ENCODE data around the gene ERG. TPM values are rescaled to one million over a fixed set of nuclear protein-coding genes. Genes with fewer than 3 reads are reported as not detected.

Gene ERG
- total and polyA plus RNA-seq, 9 of the 15 experiments (the other 6 are each of a cell fraction or from before 2014, with no cell fraction given), result 0.06 TPM; not detected in 8

DNA sequence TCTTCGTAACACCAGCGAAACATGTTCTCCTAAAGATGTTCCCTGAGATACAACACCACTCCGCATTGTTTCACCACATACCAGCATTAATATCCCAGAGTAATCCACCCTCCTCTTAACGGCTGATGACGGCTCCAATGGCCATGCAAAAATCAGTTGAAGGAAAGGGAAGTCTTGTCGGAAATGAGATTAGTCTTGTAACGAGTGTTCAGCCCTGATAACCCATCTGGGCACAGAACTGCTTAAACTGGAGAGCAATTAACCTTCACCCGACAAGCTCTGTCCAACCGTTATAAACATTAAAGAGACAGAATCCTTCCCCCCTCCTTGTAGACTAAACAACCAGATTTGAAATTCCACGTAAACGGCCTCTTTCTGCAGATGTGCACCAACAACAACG is 21.9 kb downstream of the ERG start (continued):
- TF ChIP-seq, protein P1, sequence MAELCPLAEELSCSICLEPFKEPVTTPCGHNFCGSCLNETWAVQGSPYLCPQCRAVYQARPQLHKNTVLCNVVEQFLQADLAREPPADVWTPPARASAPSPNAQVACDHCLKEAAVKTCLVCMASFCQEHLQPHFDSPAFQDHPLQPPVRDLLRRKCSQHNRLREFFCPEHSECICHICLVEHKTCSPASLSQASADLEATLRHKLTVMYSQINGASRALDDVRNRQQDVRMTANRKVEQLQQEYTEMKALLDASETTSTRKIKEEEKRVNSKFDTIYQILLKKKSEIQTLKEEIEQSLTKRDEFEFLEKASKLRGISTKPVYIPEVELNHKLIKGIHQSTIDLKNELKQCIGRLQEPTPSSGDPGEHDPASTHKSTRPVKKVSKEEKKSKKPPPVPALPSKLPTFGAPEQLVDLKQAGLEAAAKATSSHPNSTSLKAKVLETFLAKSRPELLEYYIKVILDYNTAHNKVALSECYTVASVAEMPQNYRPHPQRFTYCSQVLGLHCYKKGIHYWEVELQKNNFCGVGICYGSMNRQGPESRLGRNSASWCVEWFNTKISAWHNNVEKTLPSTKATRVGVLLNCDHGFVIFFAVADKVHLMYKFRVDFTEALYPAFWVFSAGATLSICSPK (IDR thresholded peaks at IDR 0.05; ENCODE audit: borderline replicate concordance), result no peak
- TF ChIP-seq, protein P2, sequence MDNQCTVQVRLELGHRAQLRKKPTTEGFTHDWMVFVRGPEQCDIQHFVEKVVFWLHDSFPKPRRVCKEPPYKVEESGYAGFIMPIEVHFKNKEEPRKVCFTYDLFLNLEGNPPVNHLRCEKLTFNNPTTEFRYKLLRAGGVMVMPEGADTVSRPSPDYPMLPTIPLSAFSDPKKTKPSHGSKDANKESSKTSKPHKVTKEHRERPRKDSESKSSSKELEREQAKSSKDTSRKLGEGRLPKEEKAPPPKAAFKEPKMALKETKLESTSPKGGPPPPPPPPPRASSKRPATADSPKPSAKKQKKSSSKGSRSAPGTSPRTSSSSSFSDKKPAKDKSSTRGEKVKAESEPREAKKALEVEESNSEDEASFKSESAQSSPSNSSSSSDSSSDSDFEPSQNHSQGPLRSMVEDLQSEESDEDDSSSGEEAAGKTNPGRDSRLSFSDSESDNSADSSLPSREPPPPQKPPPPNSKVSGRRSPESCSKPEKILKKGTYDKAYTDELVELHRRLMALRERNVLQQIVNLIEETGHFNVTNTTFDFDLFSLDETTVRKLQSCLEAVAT (IDR thresholded peaks at IDR 0.05), result no peak
- TF ChIP-seq, protein P3, sequence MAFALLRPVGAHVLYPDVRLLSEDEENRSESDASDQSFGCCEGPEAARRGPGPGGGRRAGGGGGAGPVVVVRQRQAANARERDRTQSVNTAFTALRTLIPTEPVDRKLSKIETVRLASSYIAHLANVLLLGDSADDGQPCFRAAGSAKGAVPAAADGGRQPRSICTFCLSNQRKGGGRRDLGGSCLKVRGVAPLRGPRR (CRISPR knock-in tag; IDR thresholded peaks at IDR 0.05), result no peak
- TF ChIP-seq NONO (IDR thresholded peaks at IDR 0.05; ENCODE audit: low read depth in 2 of 2, low read length in 1 of 2) (no peak), GATA2 (CRISPR knock-in tag; IDR thresholded peaks at IDR 0.05) (peak; percentile 70), DACH1 (IDR thresholded peaks at IDR 0.05; ENCODE audit: partially characterized antibody) (no peak), MYNN (IDR thresholded peaks at IDR 0.05) (no peak; the same call in 1 of the 2 replicates), MYNN (CRISPR knock-in tag; IDR thresholded peaks at IDR 0.05) (no peak), NR2F6 (CRISPR knock-in tag; IDR thresholded peaks at IDR 0.05) (no peak), ZNF124 (CRISPR knock-in tag; IDR thresholded peaks at IDR 0.05) (no peak)
- TF ChIP-seq, protein P4, sequence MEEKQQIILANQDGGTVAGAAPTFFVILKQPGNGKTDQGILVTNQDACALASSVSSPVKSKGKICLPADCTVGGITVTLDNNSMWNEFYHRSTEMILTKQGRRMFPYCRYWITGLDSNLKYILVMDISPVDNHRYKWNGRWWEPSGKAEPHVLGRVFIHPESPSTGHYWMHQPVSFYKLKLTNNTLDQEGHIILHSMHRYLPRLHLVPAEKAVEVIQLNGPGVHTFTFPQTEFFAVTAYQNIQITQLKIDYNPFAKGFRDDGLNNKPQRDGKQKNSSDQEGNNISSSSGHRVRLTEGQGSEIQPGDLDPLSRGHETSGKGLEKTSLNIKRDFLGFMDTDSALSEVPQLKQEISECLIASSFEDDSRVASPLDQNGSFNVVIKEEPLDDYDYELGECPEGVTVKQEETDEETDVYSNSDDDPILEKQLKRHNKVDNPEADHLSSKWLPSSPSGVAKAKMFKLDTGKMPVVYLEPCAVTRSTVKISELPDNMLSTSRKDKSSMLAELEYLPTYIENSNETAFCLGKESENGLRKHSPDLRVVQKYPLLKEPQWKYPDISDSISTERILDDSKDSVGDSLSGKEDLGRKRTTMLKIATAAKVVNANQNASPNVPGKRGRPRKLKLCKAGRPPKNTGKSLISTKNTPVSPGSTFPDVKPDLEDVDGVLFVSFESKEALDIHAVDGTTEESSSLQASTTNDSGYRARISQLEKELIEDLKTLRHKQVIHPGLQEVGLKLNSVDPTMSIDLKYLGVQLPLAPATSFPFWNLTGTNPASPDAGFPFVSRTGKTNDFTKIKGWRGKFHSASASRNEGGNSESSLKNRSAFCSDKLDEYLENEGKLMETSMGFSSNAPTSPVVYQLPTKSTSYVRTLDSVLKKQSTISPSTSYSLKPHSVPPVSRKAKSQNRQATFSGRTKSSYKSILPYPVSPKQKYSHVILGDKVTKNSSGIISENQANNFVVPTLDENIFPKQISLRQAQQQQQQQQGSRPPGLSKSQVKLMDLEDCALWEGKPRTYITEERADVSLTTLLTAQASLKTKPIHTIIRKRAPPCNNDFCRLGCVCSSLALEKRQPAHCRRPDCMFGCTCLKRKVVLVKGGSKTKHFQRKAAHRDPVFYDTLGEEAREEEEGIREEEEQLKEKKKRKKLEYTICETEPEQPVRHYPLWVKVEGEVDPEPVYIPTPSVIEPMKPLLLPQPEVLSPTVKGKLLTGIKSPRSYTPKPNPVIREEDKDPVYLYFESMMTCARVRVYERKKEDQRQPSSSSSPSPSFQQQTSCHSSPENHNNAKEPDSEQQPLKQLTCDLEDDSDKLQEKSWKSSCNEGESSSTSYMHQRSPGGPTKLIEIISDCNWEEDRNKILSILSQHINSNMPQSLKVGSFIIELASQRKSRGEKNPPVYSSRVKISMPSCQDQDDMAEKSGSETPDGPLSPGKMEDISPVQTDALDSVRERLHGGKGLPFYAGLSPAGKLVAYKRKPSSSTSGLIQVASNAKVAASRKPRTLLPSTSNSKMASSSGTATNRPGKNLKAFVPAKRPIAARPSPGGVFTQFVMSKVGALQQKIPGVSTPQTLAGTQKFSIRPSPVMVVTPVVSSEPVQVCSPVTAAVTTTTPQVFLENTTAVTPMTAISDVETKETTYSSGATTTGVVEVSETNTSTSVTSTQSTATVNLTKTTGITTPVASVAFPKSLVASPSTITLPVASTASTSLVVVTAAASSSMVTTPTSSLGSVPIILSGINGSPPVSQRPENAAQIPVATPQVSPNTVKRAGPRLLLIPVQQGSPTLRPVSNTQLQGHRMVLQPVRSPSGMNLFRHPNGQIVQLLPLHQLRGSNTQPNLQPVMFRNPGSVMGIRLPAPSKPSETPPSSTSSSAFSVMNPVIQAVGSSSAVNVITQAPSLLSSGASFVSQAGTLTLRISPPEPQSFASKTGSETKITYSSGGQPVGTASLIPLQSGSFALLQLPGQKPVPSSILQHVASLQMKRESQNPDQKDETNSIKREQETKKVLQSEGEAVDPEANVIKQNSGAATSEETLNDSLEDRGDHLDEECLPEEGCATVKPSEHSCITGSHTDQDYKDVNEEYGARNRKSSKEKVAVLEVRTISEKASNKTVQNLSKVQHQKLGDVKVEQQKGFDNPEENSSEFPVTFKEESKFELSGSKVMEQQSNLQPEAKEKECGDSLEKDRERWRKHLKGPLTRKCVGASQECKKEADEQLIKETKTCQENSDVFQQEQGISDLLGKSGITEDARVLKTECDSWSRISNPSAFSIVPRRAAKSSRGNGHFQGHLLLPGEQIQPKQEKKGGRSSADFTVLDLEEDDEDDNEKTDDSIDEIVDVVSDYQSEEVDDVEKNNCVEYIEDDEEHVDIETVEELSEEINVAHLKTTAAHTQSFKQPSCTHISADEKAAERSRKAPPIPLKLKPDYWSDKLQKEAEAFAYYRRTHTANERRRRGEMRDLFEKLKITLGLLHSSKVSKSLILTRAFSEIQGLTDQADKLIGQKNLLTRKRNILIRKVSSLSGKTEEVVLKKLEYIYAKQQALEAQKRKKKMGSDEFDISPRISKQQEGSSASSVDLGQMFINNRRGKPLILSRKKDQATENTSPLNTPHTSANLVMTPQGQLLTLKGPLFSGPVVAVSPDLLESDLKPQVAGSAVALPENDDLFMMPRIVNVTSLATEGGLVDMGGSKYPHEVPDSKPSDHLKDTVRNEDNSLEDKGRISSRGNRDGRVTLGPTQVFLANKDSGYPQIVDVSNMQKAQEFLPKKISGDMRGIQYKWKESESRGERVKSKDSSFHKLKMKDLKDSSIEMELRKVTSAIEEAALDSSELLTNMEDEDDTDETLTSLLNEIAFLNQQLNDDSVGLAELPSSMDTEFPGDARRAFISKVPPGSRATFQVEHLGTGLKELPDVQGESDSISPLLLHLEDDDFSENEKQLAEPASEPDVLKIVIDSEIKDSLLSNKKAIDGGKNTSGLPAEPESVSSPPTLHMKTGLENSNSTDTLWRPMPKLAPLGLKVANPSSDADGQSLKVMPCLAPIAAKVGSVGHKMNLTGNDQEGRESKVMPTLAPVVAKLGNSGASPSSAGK (IDR thresholded peaks at IDR 0.05), result no peak
- TF ChIP-seq, protein P5, sequence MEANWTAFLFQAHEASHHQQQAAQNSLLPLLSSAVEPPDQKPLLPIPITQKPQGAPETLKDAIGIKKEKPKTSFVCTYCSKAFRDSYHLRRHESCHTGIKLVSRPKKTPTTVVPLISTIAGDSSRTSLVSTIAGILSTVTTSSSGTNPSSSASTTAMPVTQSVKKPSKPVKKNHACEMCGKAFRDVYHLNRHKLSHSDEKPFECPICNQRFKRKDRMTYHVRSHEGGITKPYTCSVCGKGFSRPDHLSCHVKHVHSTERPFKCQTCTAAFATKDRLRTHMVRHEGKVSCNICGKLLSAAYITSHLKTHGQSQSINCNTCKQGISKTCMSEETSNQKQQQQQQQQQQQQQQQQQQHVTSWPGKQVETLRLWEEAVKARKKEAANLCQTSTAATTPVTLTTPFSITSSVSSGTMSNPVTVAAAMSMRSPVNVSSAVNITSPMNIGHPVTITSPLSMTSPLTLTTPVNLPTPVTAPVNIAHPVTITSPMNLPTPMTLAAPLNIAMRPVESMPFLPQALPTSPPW (CRISPR knock-in tag; IDR thresholded peaks at IDR 0.05), result peak; percentile 71
